Measurements from ENCODE around the gene MIDN.

GRCh38 chr19:1307320-1307719 lies 58.9 kb downstream of the MIDN start:
- no peak for TF ChIP-seq NFE2L2 (conservative IDR thresholded peaks at IDR 0.05; ENCODE audit: low read length)
- no peak for TF ChIP-seq POLR2A (IDR thresholded peaks at IDR 0.05; ENCODE audit: low read length)
- no peak for TF ChIP-seq CTCF (IDR thresholded peaks at IDR 0.05)
- TF ChIP-seq HOXB13 (CRISPR knock-in tag; IDR thresholded peaks at IDR 0.05; ENCODE audit: low read depth): no peak
- no peak for TF ChIP-seq REST (IDR thresholded peaks at IDR 0.05)
- TF ChIP-seq RFX5 (IDR thresholded peaks at IDR 0.05): no peak
- no peak for TF ChIP-seq BHLHE40 (IDR thresholded peaks at IDR 0.05; ENCODE audit: low read depth, low read length)

Data from A549 (cell line).